Keratinocyte (primary cell): ENCODE measurements around the gene SMAD6.

Source experiments
- EZH2 ChIP-seq: IDR thresholded peaks from one replicate; pipeline ENCODE4 v1.6.1; 2012; ENCODE audit warnings: inconsistent platforms, mild to moderate bottlenecking, low read length, moderate library complexity
- TF ChIP-seq, protein P1 (sequence below), 3 experiments: IDR thresholded peaks in 1 of 3; conservative IDR thresholded peaks in 1 of 3; optimal IDR thresholded peaks in 1 of 3; 2 replicates in 2 of 3; 3 replicates in 1 of 3; pipeline versions ENCODE3 to v1.5.1; 2011; ENCODE audit warnings: low read length in 3 of 3, mild to moderate bottlenecking in 3 of 3, moderate library complexity in 2 of 3, control low read depth in 1 of 3, inconsistent platforms in 1 of 3; ENCODE audit not compliant: insufficient read depth in 2 of 3; ENCODE audit errors: extremely low read depth in 1 of 3

GRCh38 chr15:66729331-66729951 is 27.4 kb downstream of the SMAD6 start:
- TF ChIP-seq, protein P1, sequence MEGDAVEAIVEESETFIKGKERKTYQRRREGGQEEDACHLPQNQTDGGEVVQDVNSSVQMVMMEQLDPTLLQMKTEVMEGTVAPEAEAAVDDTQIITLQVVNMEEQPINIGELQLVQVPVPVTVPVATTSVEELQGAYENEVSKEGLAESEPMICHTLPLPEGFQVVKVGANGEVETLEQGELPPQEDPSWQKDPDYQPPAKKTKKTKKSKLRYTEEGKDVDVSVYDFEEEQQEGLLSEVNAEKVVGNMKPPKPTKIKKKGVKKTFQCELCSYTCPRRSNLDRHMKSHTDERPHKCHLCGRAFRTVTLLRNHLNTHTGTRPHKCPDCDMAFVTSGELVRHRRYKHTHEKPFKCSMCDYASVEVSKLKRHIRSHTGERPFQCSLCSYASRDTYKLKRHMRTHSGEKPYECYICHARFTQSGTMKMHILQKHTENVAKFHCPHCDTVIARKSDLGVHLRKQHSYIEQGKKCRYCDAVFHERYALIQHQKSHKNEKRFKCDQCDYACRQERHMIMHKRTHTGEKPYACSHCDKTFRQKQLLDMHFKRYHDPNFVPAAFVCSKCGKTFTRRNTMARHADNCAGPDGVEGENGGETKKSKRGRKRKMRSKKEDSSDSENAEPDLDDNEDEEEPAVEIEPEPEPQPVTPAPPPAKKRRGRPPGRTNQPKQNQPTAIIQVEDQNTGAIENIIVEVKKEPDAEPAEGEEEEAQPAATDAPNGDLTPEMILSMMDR (optimal IDR thresholded peaks at IDR 0.05 in 1 of 3, IDR thresholded peaks at IDR 0.05 in 1 of 3, conservative IDR thresholded peaks at IDR 0.05 in 1 of 3; ENCODE audit: extremely low read depth in 1 of 3, insufficient read depth in 2 of 3, low read length in 3 of 3): no peak
- no peak for TF ChIP-seq EZH2
